ENCODE data around the gene KCNIP4.
A peak's percentile ranks its signal among the peaks of the same experiment; 100 is the strongest.

KCNIP4 gene

DNA sequence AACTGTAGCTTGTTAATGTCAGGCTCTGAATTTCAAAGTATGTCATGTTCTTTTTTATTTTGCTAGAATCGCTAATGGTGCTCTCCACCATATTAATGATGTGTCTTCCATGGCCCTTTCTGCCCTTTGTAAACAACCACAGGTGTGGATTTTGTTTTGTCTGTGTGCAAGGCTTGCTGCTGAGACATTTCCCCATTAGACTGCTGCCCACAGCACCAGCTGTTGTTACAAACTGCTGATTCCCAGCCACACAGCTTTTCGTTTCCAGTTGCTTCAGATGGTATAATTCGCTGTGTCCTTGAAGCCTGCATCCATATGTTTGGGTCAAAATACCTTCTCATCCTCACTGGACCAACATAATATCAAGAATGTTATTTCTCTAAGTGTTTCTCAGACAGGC is 32.8 kb downstream of the KCNIP4 start:
- DNase-seq (ENCODE audit: low read depth, low spot score), result no peak
- no peak overlapping the region for H3K27ac ChIP-seq

DNA sequence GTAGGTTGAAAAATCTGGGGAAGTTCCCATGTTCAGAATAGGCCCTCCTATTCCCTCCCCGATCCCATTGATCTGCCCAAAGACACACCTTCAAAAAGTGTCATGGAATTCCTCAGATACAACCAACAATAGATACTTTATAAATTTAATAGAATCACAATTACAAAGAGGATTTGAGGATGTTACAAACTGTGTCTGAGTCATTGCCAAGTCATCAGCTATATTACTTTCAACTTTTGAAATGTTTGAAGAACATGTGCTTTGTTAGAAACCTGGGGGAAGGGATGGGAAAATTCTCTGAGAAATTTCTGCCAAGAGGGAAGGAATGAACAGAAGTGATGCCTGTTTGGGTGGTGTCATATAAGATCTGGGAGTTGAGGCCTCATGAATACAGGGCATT is 46.7 kb downstream of the KCNIP4 start:
- H3K27ac ChIP-seq, result peak overlapping the region; percentile 22

DNA sequence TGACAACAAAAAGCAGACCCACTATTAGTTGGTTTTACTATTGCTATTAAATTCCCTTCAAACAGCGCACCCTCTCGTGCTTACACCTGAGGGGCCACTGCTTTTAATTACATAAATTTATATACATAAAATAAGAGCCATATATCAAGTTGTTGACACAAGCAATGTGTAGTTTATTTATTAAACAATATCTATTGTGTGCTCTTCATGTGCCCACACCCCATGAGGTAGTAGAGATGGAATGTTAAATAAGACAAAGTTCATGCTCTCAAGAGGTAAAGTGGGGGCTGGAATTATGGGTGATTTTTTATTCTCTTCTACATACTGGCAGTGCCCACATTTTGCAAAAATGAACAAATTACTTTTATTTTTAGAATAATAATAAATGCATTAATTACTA is 47.3 kb downstream of the KCNIP4 start:
- peak overlapping the region; percentile 22 for H3K27ac ChIP-seq
- DNase-seq (ENCODE audit: low read depth, low spot score), result no peak

More for the DNA sequence above, 46.7 kb downstream of the KCNIP4 start:
- peak; percentile 8 for DNase-seq (ENCODE audit: low read depth, low spot score)

DNA sequence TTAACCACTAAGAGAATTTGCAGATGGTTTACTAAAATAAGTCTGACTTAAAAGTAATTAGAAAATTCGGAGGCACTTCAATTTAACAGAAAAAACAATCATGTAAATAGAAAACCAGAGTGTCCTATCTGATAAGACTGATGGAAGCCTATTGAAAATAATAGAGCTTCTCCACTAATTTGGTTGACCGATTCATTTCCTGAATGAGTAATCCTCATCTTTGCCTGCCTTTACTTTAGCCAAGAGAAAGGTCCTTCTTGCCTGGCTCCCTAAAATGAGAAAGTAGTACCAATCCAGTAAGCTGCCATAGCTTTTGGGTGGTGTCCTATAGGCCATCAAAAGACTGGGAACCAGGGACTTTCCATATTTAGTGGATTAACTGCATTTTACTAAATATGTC is 48.4 kb downstream of the KCNIP4 start:
- DNase-seq (ENCODE audit: low read depth, low spot score), result no peak
- no peak overlapping the region for H3K27ac ChIP-seq

DNA sequence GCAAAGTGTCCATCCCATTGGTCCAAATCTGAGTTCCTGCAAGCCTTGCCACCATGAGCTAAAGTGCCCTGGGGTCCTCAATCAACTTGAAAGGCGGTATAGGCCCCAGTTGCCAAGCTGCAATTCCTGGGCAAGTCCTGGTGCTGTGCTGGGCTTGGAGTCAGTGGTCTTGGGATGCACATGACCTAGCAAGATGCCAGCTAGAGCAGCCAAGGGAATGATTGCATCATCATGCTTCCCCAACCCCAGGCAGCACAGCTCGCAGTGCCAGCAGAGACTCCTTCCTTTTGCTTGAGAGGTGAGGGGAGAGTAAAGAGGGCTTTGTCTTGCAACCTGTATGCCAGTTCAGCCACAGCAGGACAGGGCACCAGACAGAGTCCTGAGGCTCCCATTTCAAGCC is 50.5 kb downstream of the KCNIP4 start:
- H3K27ac ChIP-seq, result no peak overlapping the region
- DNase-seq (ENCODE audit: low read depth, low spot score), result no peak

GRCh38 chr4:21896767-21897166 is 51.8 kb downstream of the KCNIP4 start:
- no peak overlapping the region for H3K27ac ChIP-seq

DNA sequence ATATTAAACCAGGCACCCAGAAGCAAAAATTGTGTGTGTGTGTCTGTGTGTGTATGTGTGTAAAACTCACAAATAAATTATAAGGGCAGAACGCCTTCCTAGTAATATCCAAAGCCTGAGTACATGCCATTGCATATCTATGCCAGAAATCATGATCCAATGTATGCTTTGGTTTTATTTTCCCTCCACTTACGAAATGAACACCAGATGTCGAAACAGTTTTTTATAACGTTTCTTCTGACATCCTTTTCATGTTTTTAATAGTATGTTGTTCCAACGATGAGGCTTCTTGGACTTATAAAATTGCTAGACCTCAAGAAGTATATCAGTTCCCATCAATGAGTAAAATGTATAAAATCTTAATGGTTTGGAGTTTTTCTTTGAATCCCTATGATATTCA is 55.4 kb downstream of the KCNIP4 start:
- H3K27ac ChIP-seq, result no peak overlapping the region
- DNase-seq (ENCODE audit: low read depth, low spot score), result no peak

More at GRCh38 chr4:21896767-21897166, 51.8 kb downstream of the KCNIP4 start:
- DNase-seq (ENCODE audit: low read depth, low spot score), result no peak

- H3K27ac ChIP-seq, result no peak overlapping the region
- no peak for DNase-seq (ENCODE audit: low read depth, low spot score)
Observed at GRCh38 chr4:21890231-21890630, 58.3 kb downstream of the KCNIP4 start.

- H3K27ac ChIP-seq, result peak overlapping the region; percentile 2
- peak; percentile 60 for DNase-seq (ENCODE audit: low read depth, low spot score)
Observed at GRCh38 chr4:21888195-21888976, 60.2 kb downstream of the KCNIP4 start.

GRCh38 chr4:21887481-21887880 is 61.1 kb downstream of the KCNIP4 start:
- H3K27ac ChIP-seq, result no peak overlapping the region
- DNase-seq (ENCODE audit: low read depth, low spot score), result no peak

- H3K27ac ChIP-seq, result no peak overlapping the region
- DNase-seq (ENCODE audit: low read depth, low spot score), result no peak
Observed at GRCh38 chr4:21885770-21886169, 62.8 kb downstream of the KCNIP4 start.

DNA sequence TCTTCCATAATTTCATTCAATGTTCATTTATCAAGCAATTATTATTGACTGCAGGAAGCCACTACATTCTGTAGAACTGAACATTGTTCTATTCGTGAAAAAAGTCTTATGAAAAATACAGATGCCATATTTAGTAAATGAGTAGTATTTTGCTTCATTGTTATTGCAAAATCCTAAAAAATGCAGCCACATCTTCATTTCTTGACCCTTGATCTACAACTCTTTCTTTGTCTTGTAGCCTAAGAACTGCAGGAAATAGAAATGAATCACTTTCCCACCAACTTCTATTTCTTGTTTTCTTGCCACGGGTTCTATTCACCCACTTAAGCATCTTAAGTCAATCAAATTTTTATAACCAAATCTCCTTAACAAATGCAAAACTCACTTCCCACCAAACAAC is 63.3 kb downstream of the KCNIP4 start:
- no peak overlapping the region for H3K27ac ChIP-seq
- DNase-seq (ENCODE audit: low read depth, low spot score), result no peak

DNA sequence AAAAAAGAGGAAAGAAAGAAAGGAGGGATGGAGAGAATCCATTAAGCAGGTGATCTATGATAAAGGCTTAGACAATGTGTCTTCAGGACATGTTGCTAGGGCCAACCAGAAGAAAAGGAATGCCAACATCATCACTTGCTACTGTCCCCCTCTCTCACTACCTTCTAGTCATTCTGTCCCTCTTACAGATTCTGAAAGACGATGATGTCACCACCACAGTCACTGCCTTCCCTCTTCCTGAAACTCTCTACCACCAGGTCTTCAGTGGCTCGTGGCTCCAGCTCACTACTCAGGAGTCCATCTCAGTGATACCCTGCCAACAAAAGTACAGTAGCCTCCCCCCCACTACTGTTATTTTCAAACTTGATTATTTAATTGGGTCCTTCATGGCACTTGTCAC is 64.0 kb downstream of the KCNIP4 start:
- DNase-seq (ENCODE audit: low read depth, low spot score), result no peak
- H3K27ac ChIP-seq, result no peak overlapping the region

DNA sequence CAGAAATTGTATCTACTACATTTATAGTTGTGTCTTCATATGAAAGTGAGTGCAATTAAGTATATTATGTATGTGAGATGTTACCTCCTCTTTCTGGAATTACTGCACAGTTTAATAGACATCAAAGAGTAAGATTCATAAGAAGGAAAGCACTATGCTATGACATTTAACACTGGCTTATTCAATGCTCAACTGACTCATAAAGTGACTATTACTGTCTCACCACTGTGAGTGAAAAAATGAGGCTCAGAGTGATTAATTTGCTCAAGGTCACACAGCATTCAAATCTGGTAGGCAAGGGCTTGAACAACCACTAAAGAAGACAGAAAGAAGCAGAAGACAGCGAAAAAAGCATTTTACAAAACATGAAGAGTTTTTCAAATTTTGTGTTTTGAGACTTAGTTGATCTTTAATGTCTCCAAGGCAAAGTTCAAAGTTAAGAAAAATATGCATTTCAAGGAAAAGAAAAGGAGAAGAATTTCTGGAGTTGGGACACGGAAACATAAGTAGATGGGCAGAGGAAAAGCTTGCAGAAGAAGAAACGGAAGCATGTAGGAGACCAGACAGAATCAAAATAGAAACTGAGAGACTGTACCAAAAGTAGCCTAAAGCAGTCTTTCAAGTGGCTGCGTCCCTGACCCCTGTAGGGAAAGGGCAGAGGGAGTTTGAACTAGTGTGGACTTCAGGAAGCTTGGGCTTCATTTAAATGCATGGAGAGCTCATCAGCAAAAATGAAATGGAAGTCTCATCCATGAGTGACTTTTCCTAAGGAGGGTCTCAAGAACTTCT is 66.3 kb downstream of the KCNIP4 start:
- DNase-seq (ENCODE audit: low read depth, low spot score), result no peak
- no peak overlapping the region for H3K27ac ChIP-seq

DNA sequence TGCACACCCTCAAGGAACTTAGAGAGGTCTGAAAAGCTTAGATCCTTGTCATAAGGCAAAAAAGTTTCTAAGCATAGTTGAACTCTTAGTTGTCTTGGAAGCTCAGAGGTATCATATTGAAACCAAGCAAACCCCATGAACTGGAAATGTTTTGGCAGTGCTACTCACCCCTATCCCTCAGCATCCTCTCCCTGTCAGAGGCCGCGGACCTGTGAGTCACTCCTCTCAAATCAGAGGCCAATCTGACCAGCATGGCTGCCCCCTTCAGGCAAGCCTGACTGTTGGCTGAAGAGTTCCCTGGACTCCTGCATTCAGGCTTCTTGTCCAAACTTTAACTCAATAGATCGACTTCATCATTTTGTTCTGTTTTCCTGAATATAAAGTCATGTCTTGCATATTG is 69.4 kb downstream of the KCNIP4 start:
- H3K27ac ChIP-seq, result no peak overlapping the region
- DNase-seq (ENCODE audit: low read depth, low spot score), result no peak

DNA sequence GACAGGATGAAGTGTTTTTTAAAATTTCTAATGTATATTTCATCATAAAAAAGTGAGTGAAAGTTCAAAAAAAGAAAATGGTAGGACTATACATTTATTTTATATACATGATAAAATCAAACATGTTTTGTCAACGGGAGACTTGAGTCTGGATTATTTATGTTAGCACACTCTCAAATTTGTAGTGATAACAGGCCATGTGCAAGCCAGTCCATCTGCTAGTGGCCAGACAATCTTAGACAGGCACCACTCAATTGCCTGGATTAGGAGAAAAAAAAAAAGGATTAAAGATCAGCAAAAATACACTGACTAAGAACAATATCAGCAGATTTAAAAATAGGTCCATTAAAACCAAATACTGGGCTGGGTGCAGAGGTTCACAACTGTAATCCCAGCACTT is 71.9 kb downstream of the KCNIP4 start:
- no peak for DNase-seq (ENCODE audit: low read depth, low spot score)
- H3K27ac ChIP-seq, result no peak overlapping the region

- H3K27ac ChIP-seq, result no peak overlapping the region
- DNase-seq (ENCODE audit: low read depth, low spot score), result no peak
Observed at GRCh38 chr4:21873145-21873544, 75.4 kb downstream of the KCNIP4 start.

GRCh38 chr4:21872101-21872500 is 76.5 kb downstream of the KCNIP4 start:
- no peak overlapping the region for H3K27ac ChIP-seq
- DNase-seq (ENCODE audit: low read depth, low spot score), result no peak

DNA sequence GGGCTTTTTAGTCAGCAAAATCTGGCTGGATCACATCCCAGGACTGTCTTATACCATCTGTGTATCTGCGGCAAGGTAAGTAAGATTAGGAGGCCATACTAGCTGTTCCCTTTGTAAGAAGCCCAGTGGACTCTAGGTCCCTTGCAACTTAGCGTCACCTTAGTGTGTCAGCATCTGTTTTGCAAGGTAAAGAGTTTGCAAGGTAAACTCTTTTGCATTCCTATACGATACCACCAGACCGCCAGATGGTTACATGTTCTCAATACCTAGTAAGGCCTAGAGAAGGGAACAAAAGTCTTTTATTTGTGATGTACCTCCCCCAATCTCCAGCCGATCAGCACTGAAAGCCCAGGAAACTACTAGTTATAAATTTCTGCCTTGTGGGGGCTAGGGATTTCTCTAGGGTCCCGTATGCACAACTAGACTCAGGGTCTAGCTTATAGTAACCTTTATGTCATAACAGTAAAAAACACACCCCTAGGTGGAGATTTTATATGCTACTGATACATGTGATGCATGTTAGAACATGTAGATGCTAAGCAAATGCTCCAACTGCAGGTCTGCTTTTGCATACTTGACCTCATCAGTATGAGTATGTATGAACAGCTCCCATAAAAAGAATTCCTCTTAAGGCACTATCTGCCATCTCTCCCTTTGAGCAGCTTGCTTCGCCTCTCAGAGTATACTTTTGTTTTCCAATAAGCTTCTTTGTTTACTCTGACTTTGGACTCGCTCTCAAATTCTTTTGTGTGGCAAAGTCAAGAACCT is 78.4 kb downstream of the KCNIP4 start:
- H3K27ac ChIP-seq, result no peak overlapping the region
- DNase-seq (ENCODE audit: low read depth, low spot score), result peak; percentile 57

DNA sequence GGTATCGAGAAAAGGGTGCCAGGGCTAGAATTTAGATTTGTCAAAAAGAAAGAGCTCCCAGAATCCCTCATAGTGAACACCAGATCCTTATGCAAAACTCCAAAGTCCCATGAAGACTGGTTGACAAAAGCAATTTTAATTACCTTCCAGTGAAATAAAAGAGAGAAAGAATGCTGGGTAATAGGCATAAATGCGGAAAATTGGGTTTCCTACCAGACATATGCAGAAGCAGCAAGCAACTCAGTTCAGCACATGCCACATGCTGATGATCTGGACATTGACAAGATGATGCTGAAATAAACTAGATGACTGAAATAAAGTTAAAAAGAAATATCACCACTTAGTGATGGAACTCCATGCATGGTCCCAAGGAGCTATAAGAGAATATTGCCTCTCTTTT is 83.9 kb downstream of the KCNIP4 start:
- DNase-seq (ENCODE audit: low read depth, low spot score), result no peak
- H3K27ac ChIP-seq, result no peak overlapping the region

GRCh38 chr4:21862917-21863316 is 85.7 kb downstream of the KCNIP4 start:
- H3K27ac ChIP-seq, result no peak overlapping the region
- DNase-seq (ENCODE audit: low read depth, low spot score), result no peak
